Liver (tissue), 9 donors: Measurements from ENCODE around the gene KCNN3. TPM values are rescaled to one million over a fixed set of nuclear protein-coding genes. Genes with fewer than 3 reads are reported as not detected.

Source experiments
- DNase-seq: peaks from one replicate; pipeline ENCODE4 v3.0.0-alpha.2; 2017; ENCODE audit warnings: low spot score
- H3K27ac ChIP-seq, 2 donors: one replicate each; pipeline ENCODE4 v1.7.0; 2013; ENCODE audit warnings: inconsistent platforms in 2 of 2, low read length in 2 of 2, control low read depth in 1 of 2, low read depth in 1 of 2, mild to moderate bottlenecking in 1 of 2
- H3K27me3 ChIP-seq, 4 donors: one replicate each; pipeline versions ENCODE4 v1.6.1 to v1.7.0; 2013; ENCODE audit warnings: low read length in 3 of 4, inconsistent platforms in 1 of 4, mild to moderate bottlenecking in 1 of 4, moderate library complexity in 1 of 4; ENCODE audit not compliant: control insufficient read depth in 4 of 4, insufficient read depth in 4 of 4
- H3K36me3 ChIP-seq, 4 donors: one replicate each; pipeline versions ENCODE4 v1.6.1 to v1.7.0; 2013; ENCODE audit warnings: low read length in 3 of 4, mild to moderate bottlenecking in 3 of 4, low read depth in 1 of 4, moderate library complexity in 1 of 4; ENCODE audit not compliant: control insufficient read depth in 4 of 4, insufficient read depth in 3 of 4
- H3K4me1 ChIP-seq, 4 donors: one replicate each; pipeline versions ENCODE4 v1.6.1 to v1.7.0; 2013; ENCODE audit warnings: low read length in 3 of 4, mild to moderate bottlenecking in 3 of 4, moderate library complexity in 1 of 4; ENCODE audit not compliant: control insufficient read depth in 4 of 4, insufficient read depth in 4 of 4
- H3K4me3 ChIP-seq, 3 donors: one replicate each; pipeline versions ENCODE4 v1.6.1 to v1.7.0; 2013; ENCODE audit warnings: low read length in 3 of 3, control low read depth in 1 of 3, low read depth in 1 of 3, mild to moderate bottlenecking in 1 of 3
- H3K9ac ChIP-seq, 2 donors: one replicate each; pipeline ENCODE4 v1.7.0; 2013; ENCODE audit warnings: low read length in 2 of 2, mild to moderate bottlenecking in 2 of 2, moderate library complexity in 2 of 2, control low read depth in 1 of 2, low read depth in 1 of 2
- H3K9me3 ChIP-seq, 4 donors: one replicate each; pipeline versions ENCODE4 v1.6.1 to v1.7.0; 2013; ENCODE audit warnings: low read length in 3 of 4; ENCODE audit not compliant: control insufficient read depth in 4 of 4
- ATF3 ChIP-seq: IDR thresholded peaks from 2 replicates; pipeline ENCODE4 v1.6.1; 2016; ENCODE audit warnings: antibody characterized with exemption
- CTCF ChIP-seq: fragments of 150-350 bp; IDR thresholded peaks from 2 replicates; pipeline ENCODE4 v1.5.1; 2017; ENCODE audit warnings: improper control_type of control experiment, low read depth, low read length; ENCODE audit not compliant: missing input control
- FOXA1 ChIP-seq: IDR thresholded peaks from 2 replicates; pipeline ENCODE4 v1.6.1; 2016; ENCODE audit warnings: antibody characterized with exemption
- FOXA2 ChIP-seq: IDR thresholded peaks from 2 replicates; pipeline ENCODE4 v1.6.1; 2016; ENCODE audit warnings: antibody characterized with exemption
- GABPA ChIP-seq, 2 donors: IDR thresholded peaks in 1 of 2; conservative IDR thresholded peaks in 1 of 2; 2 replicates each; pipeline ENCODE4 v1.6.1; 2016; ENCODE audit warnings: antibody characterized with exemption in 2 of 2, mild to moderate bottlenecking in 1 of 2, moderate library complexity in 1 of 2
- HNF4A ChIP-seq, 2 donors: conservative IDR thresholded peaks; 2 replicates each; pipeline ENCODE4 v1.6.1; 2016; ENCODE audit warnings: antibody characterized with exemption in 2 of 2, mild to moderate bottlenecking in 2 of 2
- HNF4G ChIP-seq: IDR thresholded peaks from 2 replicates; pipeline ENCODE4 v1.6.1; 2016; ENCODE audit warnings: antibody characterized with exemption
- MAX ChIP-seq: IDR thresholded peaks from 2 replicates; pipeline ENCODE4 v1.6.1; 2016; ENCODE audit warnings: antibody characterized with exemption
- REST ChIP-seq: IDR thresholded peaks from 2 replicates; pipeline ENCODE4 v1.6.1; 2016; ENCODE audit warnings: antibody characterized with exemption, mild to moderate bottlenecking
- RXRA ChIP-seq, 2 donors: IDR thresholded peaks; 2 replicates each; pipeline ENCODE4 v1.6.1; 2017 to 2018; ENCODE audit warnings: antibody characterized with exemption in 2 of 2, mild to moderate bottlenecking in 1 of 2
- ZBTB33 ChIP-seq: IDR thresholded peaks from 2 replicates; pipeline ENCODE4 v1.6.1; 2016; ENCODE audit warnings: antibody characterized with exemption
- WGBS: extraction: QIAGEN DNeasy Blood & Tissue Kit; methylation state at CpG from one replicate; pipeline ENCODE4 v1.1.7; 2013; 5-methylcytosine and 5-hydroxymethylcytosine counted together
- polyA plus RNA-seq, 2 donors: library from polyadenylated mRNA; stranded (reverse) in 1 of 2; unstranded in 1 of 2; fragments of 200-250 nt in 1 of 2; fragments of >200 nt in 1 of 2; fragmentation: Nextera tagmentation in 1 of 2; extraction: Ambion mirVana in 1 of 2; gene quantifications; one replicate each; pipeline versions ENCODE4 v1.2.1 to v1.2.3, GENCODE V29; 2013 to 2015
- total RNA-seq, 2 donors: library from RNA; depleted of rRNA; stranded (reverse); fragments of >200 nt; gene quantifications; one replicate each; pipeline ENCODE4 v1.2.3, GENCODE V29; 2014
- donor health status: healthy.
- donor health status: healthy.
- donor health status: healthy.
- donor health status: healthy.
- donor health status: healthy.

The KCNN3 gene
- total and polyA plus RNA-seq, 4 donors, result 0.09 to 0.68 (median 0.15) TPM

- no peak for TF ChIP-seq ZBTB33
- no peak for TF ChIP-seq FOXA2
- TF ChIP-seq MAX, result no peak
- TF ChIP-seq HNF4G, result no peak
- no peak for TF ChIP-seq HNF4A (conservative IDR thresholded peaks at IDR 0.05)
- TF ChIP-seq FOXA1, result no peak
- TF ChIP-seq RXRA (IDR thresholded peaks at IDR 0.05), result no peak
Measured at GRCh38 chr1:154883919-154884868, 14.1 kb upstream of the KCNN3 start (continued).

- Histone ChIP-seq H3K27me3 (no peaks in the 10 kb centered on the region), H3K4me3 (no peak overlapping the region), H3K4me1 (peaks cover 6 to 13% (median 8%) of the 10 kb centered on the region in 4 donors), H3K9ac (no peak overlapping the region), H3K9me3 (no peaks in the 10 kb centered on the region), H3K36me3 (no peaks in the 10 kb centered on the region), H3K27ac (no peak overlapping the region)
- no peak for DNase-seq
- whole genome bisulfite sequencing, result 89% methylated on average over 10 of the region's 10 CpGs
- TF ChIP-seq ATF3 (no peak), CTCF (no peak), GABPA (IDR thresholded peaks at IDR 0.05 in 1 of 2, conservative IDR thresholded peaks at IDR 0.05 in 1 of 2) (no peak), MAX (no peak), REST (no peak), RXRA (IDR thresholded peaks at IDR 0.05) (no peak), HNF4G (no peak)
Measured at GRCh38 chr1:154881820-154882535, 11.9 kb upstream of the KCNN3 start.
